ENCODE measurements around the gene IFNAR1.
"Not testable (repeated sequence)": the region's sequence is repeated elsewhere in the genome, so short reads cannot be mapped to it uniquely, and the experiment has no call there.

IFNAR1 gene

DNA sequence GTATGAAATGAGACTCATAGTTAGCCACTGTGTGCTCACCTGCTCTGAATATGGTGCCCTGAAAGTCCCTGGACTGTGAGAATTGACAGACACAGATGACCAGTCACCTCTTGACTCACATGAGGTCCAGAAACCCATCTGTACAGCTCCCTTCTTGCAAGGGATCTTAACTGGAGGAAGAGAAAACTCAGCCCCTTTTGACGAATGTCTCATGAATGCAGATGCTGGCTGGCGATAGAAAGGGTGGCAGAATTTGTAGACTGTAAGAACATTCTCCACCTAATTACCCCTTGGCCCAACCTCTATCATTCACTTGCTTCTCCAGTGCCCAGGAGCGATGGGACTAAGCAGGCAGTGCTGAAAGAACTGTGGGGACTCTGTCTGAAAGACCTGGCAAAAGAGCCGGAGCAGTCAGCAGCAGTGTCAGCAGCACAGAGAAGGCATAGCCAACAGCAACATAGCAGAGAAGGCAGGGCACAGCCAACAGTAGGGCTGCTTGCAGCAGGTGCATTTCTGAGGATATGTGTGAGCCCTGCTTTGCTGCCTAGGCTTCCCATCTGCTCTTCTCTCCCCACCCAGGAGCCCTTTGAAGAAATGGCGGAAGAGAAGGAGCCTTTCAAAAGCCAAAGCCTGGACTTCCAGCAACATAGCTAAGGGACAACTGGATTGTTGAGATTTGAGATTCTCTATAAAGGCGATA, 52.6 kb downstream of the IFNAR1 start:
- no peak for DNase-seq (ENCODE audit: low read depth in 2 of 2)

DNA sequence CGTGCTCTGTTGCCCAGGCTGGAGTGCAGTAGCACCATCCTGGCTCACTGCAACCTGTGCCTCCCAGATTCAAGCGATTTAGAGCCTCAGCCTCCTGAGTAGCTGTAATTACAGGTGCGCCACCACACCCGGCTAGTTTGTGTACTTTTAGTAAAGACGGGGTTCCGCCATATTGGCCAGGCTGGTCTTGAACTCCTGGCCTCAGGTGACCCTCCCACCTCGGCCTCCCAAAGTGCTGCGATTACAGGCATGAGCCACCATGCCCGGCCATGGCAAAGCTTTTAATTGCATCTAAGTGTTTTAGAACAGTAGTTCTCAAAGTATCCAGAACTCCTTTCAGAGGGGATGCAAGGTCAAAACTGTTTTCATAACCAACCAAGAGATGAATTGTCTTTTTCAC, 53.3 kb downstream of the IFNAR1 start:
- no peak for DNase-seq (ENCODE audit: low read depth in 2 of 2)

- DNase-seq (ENCODE audit: low read depth in 2 of 2) = not testable (repeated sequence)
Observed at GRCh38 chr21:33379934-33380333, 55.2 kb downstream of the IFNAR1 start.

DNA sequence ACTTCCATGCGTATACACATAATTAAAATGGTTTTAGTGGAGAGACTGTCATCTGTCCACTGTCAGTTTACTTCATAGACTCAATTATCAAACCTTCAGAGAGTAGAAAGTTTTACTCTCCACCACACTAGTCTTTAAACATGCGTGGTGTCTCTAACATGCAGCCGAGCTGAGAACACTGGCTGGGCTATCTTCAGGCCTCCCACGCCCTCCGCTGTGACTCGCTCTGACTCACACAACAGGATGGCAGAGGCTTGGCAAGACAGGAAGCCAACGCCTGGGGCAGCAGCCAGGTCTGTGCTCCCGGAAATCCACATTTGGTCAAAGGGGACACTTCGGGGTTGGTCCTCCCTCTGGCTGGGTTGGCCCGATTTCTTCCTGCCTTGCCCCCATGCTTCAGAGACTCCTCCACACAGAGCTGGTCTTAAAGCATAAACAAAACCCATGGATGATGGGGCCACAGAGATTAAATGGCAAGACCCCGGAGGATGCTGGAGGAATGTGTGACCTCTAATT, 55.8 kb downstream of the IFNAR1 start:
- peak; percentile 74 to 93 for DNase-seq (ENCODE audit: low read depth in 2 of 2)

- DNase-seq (ENCODE audit: low read depth in 2 of 2) = not testable (repeated sequence)
Observed at GRCh38 chr21:33381381-33381780, 56.6 kb downstream of the IFNAR1 start.

DNA sequence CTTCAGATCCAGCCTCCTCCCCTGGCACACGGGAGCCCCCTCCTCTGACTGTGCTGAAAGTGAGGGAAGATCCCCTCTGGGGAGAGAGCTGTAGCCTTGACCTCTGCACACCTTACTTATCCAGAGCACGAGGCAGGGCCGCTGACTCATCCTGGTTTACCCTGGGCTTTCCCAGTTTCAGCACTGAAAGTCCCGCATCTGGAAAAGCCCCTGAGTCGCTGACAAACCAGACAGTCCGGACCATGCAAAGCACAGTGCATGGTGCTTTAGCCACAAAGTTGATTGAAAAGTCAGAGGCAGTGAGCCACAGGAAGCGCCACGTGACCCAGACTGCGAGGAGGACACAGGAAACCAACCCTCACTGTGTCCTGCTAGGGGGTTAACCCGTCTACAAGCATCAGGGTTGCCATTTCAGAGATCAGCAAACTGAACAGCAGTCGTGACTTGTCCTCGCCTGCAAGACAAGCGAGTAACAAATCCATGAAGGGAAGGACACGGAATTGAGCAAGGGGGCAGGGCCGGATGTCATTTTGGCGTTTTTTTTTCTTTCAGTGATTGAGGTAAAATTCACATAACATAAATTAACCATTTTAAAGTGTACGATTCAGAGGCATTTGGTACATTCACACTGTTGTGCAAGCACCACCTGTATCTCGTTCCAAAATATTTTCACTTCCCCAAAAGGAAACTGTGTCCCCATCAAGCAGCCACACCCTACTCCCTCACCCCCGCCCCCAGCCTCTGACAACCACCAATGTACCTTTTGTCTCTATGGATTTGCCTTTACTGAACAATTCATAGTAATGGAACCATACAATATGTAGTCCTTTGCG, 58.5 kb downstream of the IFNAR1 start:
- peak; percentile 52 to 69 for DNase-seq (ENCODE audit: low read depth in 2 of 2)

GRCh38 chr21:33384841-33385331, 60.1 kb downstream of the IFNAR1 start:
- DNase-seq (ENCODE audit: low read depth in 2 of 2) = no peak

GRCh38 chr21:33386222-33386784, 61.5 kb downstream of the IFNAR1 start:
- no peak for DNase-seq (ENCODE audit: low read depth in 2 of 2)

GRCh38 chr21:33387294-33387693, 62.5 kb downstream of the IFNAR1 start:
- DNase-seq (ENCODE audit: low read depth in 2 of 2) = no peak

DNA sequence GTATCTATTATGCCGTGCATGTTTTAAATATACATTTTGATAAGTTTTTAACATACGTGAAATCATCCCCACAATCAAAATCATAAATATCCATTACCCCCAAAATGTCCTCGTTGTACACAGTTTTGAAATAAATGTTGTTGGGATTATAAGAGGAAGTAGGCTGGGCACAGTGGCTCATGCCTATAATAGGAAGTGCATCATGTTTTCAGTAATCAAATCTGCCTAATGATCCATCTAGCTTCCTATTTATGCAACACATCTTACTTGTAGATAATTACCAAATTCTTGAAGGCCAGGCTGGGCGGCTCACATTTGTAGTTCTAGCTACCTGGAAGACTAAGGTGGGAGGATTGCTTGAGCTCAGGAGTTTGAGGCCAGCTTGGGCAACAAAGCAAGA, 63.4 kb downstream of the IFNAR1 start:
- no peak for DNase-seq (ENCODE audit: low read depth in 2 of 2)

GRCh38 chr21:33390479-33390878, 65.7 kb downstream of the IFNAR1 start:
- no peak for DNase-seq (ENCODE audit: low read depth in 2 of 2)

DNA sequence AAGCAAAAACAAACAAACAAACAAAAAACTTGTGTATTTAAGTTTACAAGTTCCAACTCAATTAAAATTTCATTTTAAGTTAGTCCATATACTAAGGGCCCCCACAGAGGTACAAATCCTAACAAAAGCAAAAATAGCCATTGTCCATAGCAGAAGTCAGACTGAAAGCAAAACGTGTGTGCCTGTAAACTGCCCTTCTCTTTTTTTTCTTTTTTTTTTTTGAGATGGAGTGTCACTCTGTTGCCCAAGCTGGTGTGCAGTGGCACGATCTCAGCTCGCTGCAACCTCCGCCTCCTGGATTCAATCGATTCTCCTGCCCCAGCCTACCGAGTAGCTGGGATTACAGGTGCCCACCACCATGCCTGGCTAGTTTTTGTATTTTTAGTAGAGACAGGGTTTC, 66.9 kb downstream of the IFNAR1 start:
- DNase-seq (ENCODE audit: low read depth in 2 of 2) = no peak

DNA sequence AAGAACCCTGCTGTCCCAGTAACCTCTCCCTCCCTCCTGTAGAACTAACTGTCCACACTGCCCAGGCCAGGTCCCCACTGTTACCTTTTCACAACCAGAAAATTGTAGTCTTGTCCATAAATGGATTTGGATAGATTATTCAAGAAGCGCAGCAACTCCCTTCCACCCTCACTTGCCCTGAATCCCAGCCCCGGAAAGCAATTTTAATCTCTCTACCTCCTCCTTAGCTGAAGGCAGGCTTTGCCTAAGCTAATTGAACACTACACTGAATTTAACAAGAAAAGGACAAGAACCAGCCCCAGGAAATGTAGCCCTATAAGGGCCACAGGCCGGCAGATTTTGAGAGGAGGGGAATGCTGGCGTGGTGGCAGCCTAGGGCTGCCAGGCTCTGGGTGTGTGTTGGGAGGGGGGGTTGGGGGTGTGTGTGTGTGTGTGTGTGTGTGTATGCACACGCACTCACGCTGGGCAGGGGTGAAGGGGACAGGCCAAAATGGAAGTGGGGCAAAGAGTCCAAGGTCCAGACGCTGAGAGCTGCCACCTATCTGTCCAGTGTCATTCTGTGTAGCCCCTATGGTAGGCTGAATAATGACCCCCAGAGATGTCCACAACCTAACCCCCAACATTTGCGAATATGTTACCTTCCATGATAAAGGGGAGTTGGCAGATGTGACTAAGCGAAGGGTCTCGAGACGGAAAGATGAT, 67.7 kb downstream of the IFNAR1 start:
- DNase-seq (ENCODE audit: low read depth in 2 of 2) = no peak

GRCh38 chr21:33393348-33393747, 68.6 kb downstream of the IFNAR1 start:
- no peak for DNase-seq (ENCODE audit: low read depth in 2 of 2)

GRCh38 chr21:33394260-33394659, 69.5 kb downstream of the IFNAR1 start:
- no peak for DNase-seq (ENCODE audit: low read depth in 2 of 2)

DNA sequence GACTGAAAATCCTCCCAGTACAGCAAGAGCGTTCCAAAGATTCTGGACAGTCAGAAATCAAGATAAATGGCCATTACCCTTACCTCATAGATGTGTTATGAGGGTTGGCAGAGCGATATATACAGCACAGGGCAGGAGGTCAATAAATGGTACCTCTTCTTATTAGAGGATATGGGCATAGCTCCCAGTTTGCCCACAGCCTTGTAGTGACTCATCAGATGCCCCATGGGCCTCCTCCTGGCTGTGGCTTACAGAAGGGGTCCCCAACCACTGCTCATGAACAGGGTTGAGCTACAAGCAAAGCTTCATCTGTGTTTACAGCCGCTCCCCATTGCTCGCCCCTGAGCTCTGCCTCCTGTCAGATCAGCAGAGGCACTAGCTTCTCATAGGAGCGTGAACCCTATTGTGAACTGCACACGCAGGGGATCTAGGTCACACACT, 71.1 kb downstream of the IFNAR1 start:
- no peak for DNase-seq (ENCODE audit: low read depth in 2 of 2)

- no peak for DNase-seq (ENCODE audit: low read depth in 2 of 2)
Observed at GRCh38 chr21:33396436-33396835, 71.7 kb downstream of the IFNAR1 start.

- no peak for DNase-seq (ENCODE audit: low read depth in 2 of 2)
Observed at GRCh38 chr21:33396951-33397350, 72.2 kb downstream of the IFNAR1 start.

DNA sequence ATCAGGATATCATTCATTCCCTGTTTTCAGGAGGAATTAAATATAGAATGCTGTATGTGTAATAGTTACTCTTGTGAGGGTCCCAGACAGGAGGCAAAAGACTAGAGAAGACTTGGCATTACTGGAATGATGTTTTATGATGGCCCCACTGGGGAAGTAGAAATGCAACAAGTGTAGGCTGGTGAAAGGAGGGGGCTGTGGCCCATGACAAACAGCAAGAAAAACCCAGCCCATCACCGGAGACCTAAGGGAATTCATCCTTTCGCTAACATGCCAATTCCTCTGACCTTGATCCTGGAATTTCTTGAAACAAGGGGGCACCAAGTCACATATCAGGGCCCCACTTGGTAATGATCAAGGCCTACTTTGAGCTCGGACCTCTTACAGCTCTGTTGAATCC, 72.9 kb downstream of the IFNAR1 start:
- no peak for DNase-seq (ENCODE audit: low read depth in 2 of 2)

GRCh38 chr21:33398361-33398760, 73.6 kb downstream of the IFNAR1 start:
- no peak for DNase-seq (ENCODE audit: low read depth in 2 of 2)

GRCh38 chr21:33401630-33401992, 76.8 kb downstream of the IFNAR1 start:
- DNase-seq (ENCODE audit: low read depth in 2 of 2) = no peak

All from stimulated activated CD8-positive, alpha-beta memory T cell treated with anti-CD3 and anti-CD28 coated beads, Interleukin-15, amount 100 ng/mL, for 4 hours (primary cell).